ENCODE data around the gene HES4.
A peak's percentile ranks its signal among the peaks of the same experiment; 100 is the strongest.
"Not testable (repeated sequence)": the region's sequence is repeated elsewhere in the genome, so short reads cannot be mapped to it uniquely, and the experiment has no call there.

HES4 gene

GRCh38 chr1:1020000-1020404 lies 20.1 kb upstream of the HES4 start, which contains the start of gene AGRN:
Gene AGRN (plus strand): TSS chr1:1020120. CDS start chr1:1020173, 53 bp downstream.
- Histone ChIP-seq H3K4me1 (ENCODE audit: insufficient read depth, low read length, poor library complexity, severe bottlenecking) (peaks cover 15% of the 10 kb centered on the region), H3K4me2 (ENCODE audit: low read depth, low read length, poor library complexity, severe bottlenecking) (peak within 1 kb of the TSS; percentile 67), H3K9me3 (ENCODE audit: insufficient read depth, low read depth, low read length) (no peaks in the 10 kb centered on the region), H2AFZ (ENCODE audit: low read length) (peak within 1 kb of the TSS; percentile 43; the same call in 1 of the 2 replicates), H3K9ac (ENCODE audit: low read depth, low read length, poor library complexity, severe bottlenecking) (peak within 1 kb of the TSS; percentile 72), H3K27me3 (ENCODE audit: insufficient read depth, low read length, poor library complexity, severe bottlenecking) (no peaks in the 10 kb centered on the region), H3F3A (ENCODE audit: low read depth) (no peaks in the 10 kb centered on the region), H3K4me3 (ENCODE audit: low read length, poor library complexity, severe bottlenecking) (peak within 1 kb of the TSS; percentile 72), H4K20me1 (ENCODE audit: insufficient read depth, low read length, poor library complexity, severe bottlenecking) (peaks cover 9% of the 10 kb centered on the region), H3K9me2 (replicated peaks; ENCODE audit: low read depth, low read length) (no peaks in the 10 kb centered on the region), H3K79me2 (ENCODE audit: insufficient read depth, low read length) (no peaks in the 10 kb centered on the region), H3K36me3 (ENCODE audit: insufficient read depth, low read length) (no peaks in the 10 kb centered on the region)
- TF ChIP-seq CTCF (conservative IDR thresholded peaks at IDR 0.05; ENCODE audit: low read length): no peak
- no peak for TF ChIP-seq EZH2phosphoT487 (IDR thresholded peaks at IDR 0.05; ENCODE audit: borderline replicate concordance)

GRCh38 chr1:1019122-1019999 lies 19.5 kb upstream of the HES4 start:
- TF ChIP-seq EZH2phosphoT487 (IDR thresholded peaks at IDR 0.05; ENCODE audit: borderline replicate concordance) (no peak), CTCF (conservative IDR thresholded peaks at IDR 0.05; ENCODE audit: low read length) (peak; percentile 39; the same call in 1 of the 2 replicates)
- Histone ChIP-seq H3K9ac (ENCODE audit: low read depth, low read length, poor library complexity, severe bottlenecking) (no peak overlapping the region), H3F3A (ENCODE audit: low read depth) (no peaks in the 10 kb centered on the region), H3K9me3 (ENCODE audit: insufficient read depth, low read depth, low read length) (no peaks in the 10 kb centered on the region), H3K79me2 (ENCODE audit: insufficient read depth, low read length) (no peaks in the 10 kb centered on the region), H2AFZ (ENCODE audit: low read length) (no peak overlapping the region), H3K4me2 (ENCODE audit: low read depth, low read length, poor library complexity, severe bottlenecking) (peak overlapping the region; percentile 56), H3K4me1 (ENCODE audit: insufficient read depth, low read length, poor library complexity, severe bottlenecking) (peaks cover 21% of the 10 kb centered on the region), H3K36me3 (ENCODE audit: insufficient read depth, low read length) (no peaks in the 10 kb centered on the region), H3K9me2 (replicated peaks; ENCODE audit: low read depth, low read length) (no peaks in the 10 kb centered on the region), H4K20me1 (ENCODE audit: insufficient read depth, low read length, poor library complexity, severe bottlenecking) (peaks cover 9% of the 10 kb centered on the region), H3K4me3 (ENCODE audit: low read length, poor library complexity, severe bottlenecking) (peak overlapping the region; percentile 65), H3K27me3 (ENCODE audit: insufficient read depth, low read length, poor library complexity, severe bottlenecking) (no peaks in the 10 kb centered on the region)

GRCh38 chr1:1018321-1018685 lies 18.4 kb upstream of the HES4 start:
- H3K9ac ChIP-seq (ENCODE audit: low read depth, low read length, poor library complexity, severe bottlenecking); H3K4me2 ChIP-seq (ENCODE audit: low read depth, low read length, poor library complexity, severe bottlenecking); H3K36me3 ChIP-seq (ENCODE audit: insufficient read depth, low read length); H3K9me2 ChIP-seq (replicated peaks; ENCODE audit: low read depth, low read length); H3K27me3 ChIP-seq (ENCODE audit: insufficient read depth, low read length, poor library complexity, severe bottlenecking); H3K79me2 ChIP-seq (ENCODE audit: insufficient read depth, low read length); H3F3A ChIP-seq (ENCODE audit: low read depth); H3K9me3 ChIP-seq (ENCODE audit: insufficient read depth, low read depth, low read length); H3K4me3 ChIP-seq (ENCODE audit: low read length, poor library complexity, severe bottlenecking); H4K20me1 ChIP-seq (ENCODE audit: insufficient read depth, low read length, poor library complexity, severe bottlenecking); H2AFZ ChIP-seq (ENCODE audit: low read length): not testable (repeated sequence)
- H3K4me1 ChIP-seq (ENCODE audit: insufficient read depth, low read length, poor library complexity, severe bottlenecking): peaks cover 27% of the 10 kb centered on the region

GRCh38 chr1:1017397-1018320 lies 17.8 kb upstream of the HES4 start:
- H3K9me3 ChIP-seq (ENCODE audit: insufficient read depth, low read depth, low read length); H3K79me2 ChIP-seq (ENCODE audit: insufficient read depth, low read length); H2AFZ ChIP-seq (ENCODE audit: low read length); H3K27me3 ChIP-seq (ENCODE audit: insufficient read depth, low read length, poor library complexity, severe bottlenecking); H4K20me1 ChIP-seq (ENCODE audit: insufficient read depth, low read length, poor library complexity, severe bottlenecking); H3K4me3 ChIP-seq (ENCODE audit: low read length, poor library complexity, severe bottlenecking); H3K36me3 ChIP-seq (ENCODE audit: insufficient read depth, low read length); H3K4me2 ChIP-seq (ENCODE audit: low read depth, low read length, poor library complexity, severe bottlenecking); H3K9ac ChIP-seq (ENCODE audit: low read depth, low read length, poor library complexity, severe bottlenecking); H3F3A ChIP-seq (ENCODE audit: low read depth); H3K9me2 ChIP-seq (replicated peaks; ENCODE audit: low read depth, low read length): not testable (repeated sequence)
- H3K4me1 ChIP-seq (ENCODE audit: insufficient read depth, low read length, poor library complexity, severe bottlenecking): peaks cover 29% of the 10 kb centered on the region
